CD14-positive monocyte (primary cell): Measurements from ENCODE around the gene MED13L. TPM values are rescaled to one million over a fixed set of nuclear protein-coding genes. Genes with fewer than 3 reads are reported as not detected.

Experiments
- DNase-seq, 3 donors: peaks; one replicate each; pipeline ENCODE4 v3.0.0-alpha.2; 2011 to 2022
- H2AFZ ChIP-seq: 2 replicates; pipeline ENCODE4 v1.6.0; 2012; ENCODE audit warnings: mild to moderate bottlenecking, low read depth, low read length, inconsistent platforms; ENCODE audit not compliant: insufficient read depth, poor library complexity, severe bottlenecking
- H3K27ac ChIP-seq, 2 donors: 1 replicate in 1 of 2; 2 replicates in 1 of 2; pipeline ENCODE4 v1.5.1; 2012 to 2013; ENCODE audit warnings: low read length in 2 of 2, control low read depth in 1 of 2, inconsistent platforms in 1 of 2, low read depth in 1 of 2, mild to moderate bottlenecking in 1 of 2
- H3K27me3 ChIP-seq, 2 donors: one replicate each; pipeline versions ENCODE4 v1.6.0 to v1.6.1; 2011 to 2013; ENCODE audit warnings: low read length in 2 of 2; ENCODE audit not compliant: control insufficient read depth in 2 of 2, insufficient read depth in 2 of 2
- H3K36me3 ChIP-seq, 2 donors: replicated peaks in 1 of 2; 1 replicate in 1 of 2; 2 replicates in 1 of 2; pipeline versions ENCODE4 v1.5.1 to v1.6.1; 2012 to 2013; ENCODE audit warnings: low read length in 2 of 2, control low read depth in 1 of 2, inconsistent platforms in 1 of 2, mild to moderate bottlenecking in 1 of 2; ENCODE audit not compliant: insufficient read depth in 2 of 2, control insufficient read depth in 1 of 2
- H3K4me1 ChIP-seq, 2 donors: 1 replicate in 1 of 2; 2 replicates in 1 of 2; pipeline versions ENCODE4 v1.5.1 to v1.6.1; 2012 to 2013; ENCODE audit warnings: low read length in 2 of 2, control low read depth in 1 of 2, inconsistent platforms in 1 of 2, mild to moderate bottlenecking in 1 of 2, moderate library complexity in 1 of 2; ENCODE audit not compliant: insufficient read depth in 2 of 2, control insufficient read depth in 1 of 2
- H3K4me2 ChIP-seq: replicated peaks from 2 replicates; pipeline ENCODE3; 2012; ENCODE audit warnings: low read length, moderate library complexity, mild to moderate bottlenecking; ENCODE audit not compliant: poor library complexity, severe bottlenecking; ENCODE audit errors: extremely low read depth
- H3K4me3 ChIP-seq, 3 experiments: fragments of 200-600 bp in 1 of 3; sonication (generic) in 1 of 3; replicated peaks in 1 of 3; 1 replicate in 2 of 3; 2 replicates in 1 of 3; pipeline ENCODE4 v1.5.1; 2011 to 2013; ENCODE audit warnings: low read length in 3 of 3, mild to moderate bottlenecking in 3 of 3, control low read depth in 2 of 3, low read depth in 2 of 3, inconsistent platforms in 1 of 3, moderate library complexity in 1 of 3
- H3K79me2 ChIP-seq: 2 replicates; pipeline ENCODE4 v1.6.0; 2012; ENCODE audit warnings: mild to moderate bottlenecking, control low read depth, inconsistent platforms, low read length, moderate library complexity; ENCODE audit not compliant: insufficient read depth
- H3K9ac ChIP-seq: 2 replicates; pipeline ENCODE4 v1.6.0; 2017; ENCODE audit warnings: low read length, mild to moderate bottlenecking; ENCODE audit not compliant: insufficient read depth, poor library complexity, severe bottlenecking
- H3K9me3 ChIP-seq, 2 donors: replicated peaks in 1 of 2; 1 replicate in 1 of 2; 2 replicates in 1 of 2; pipeline versions ENCODE4 v1.5.1 to v1.6.1; 2012 to 2013; ENCODE audit warnings: low read length in 2 of 2, control low read depth in 1 of 2; ENCODE audit not compliant: control insufficient read depth in 1 of 2, insufficient read depth in 1 of 2
- H4K20me1 ChIP-seq: 2 replicates; pipeline ENCODE4 v1.6.0; 2012; ENCODE audit warnings: mild to moderate bottlenecking, low read length, control low read depth, moderate library complexity; ENCODE audit not compliant: insufficient read depth
- H3K27ac Mint-ChIP-seq, 7 donors: one replicate each; pipeline ENCODE4 v1.8.0; 2020; ENCODE audit warnings: mild to moderate bottlenecking in 7 of 7, mixed read lengths in 7 of 7, moderate library complexity in 6 of 7, inconsistent platforms in 2 of 7
- H3K27me3 Mint-ChIP-seq, 3 donors: one replicate each; pipeline ENCODE4 v1.8.0; 2021 to 2022; ENCODE audit warnings: low read depth in 3 of 3, mild to moderate bottlenecking in 3 of 3, mixed read lengths in 3 of 3, moderate library complexity in 3 of 3, inconsistent platforms in 1 of 3
- H3K36me3 Mint-ChIP-seq, 2 donors: one replicate each; pipeline ENCODE4 v1.8.0; 2020; ENCODE audit warnings: mixed read lengths in 2 of 2, inconsistent platforms in 1 of 2, mild to moderate bottlenecking in 1 of 2
- H3K4me1 Mint-ChIP-seq: one replicate; pipeline ENCODE4 v1.8.0; 2020; ENCODE audit warnings: mild to moderate bottlenecking, mixed read lengths
- H3K4me3 Mint-ChIP-seq, 2 donors: one replicate each; pipeline ENCODE4 v1.8.0; 2020; ENCODE audit warnings: mild to moderate bottlenecking in 2 of 2, mixed read lengths in 2 of 2, moderate library complexity in 1 of 2
- H3K9me3 Mint-ChIP-seq, 7 donors: one replicate each; pipeline ENCODE4 v1.8.0; 2020 to 2022; ENCODE audit warnings: mixed read lengths in 7 of 7, mild to moderate bottlenecking in 6 of 7, moderate library complexity in 6 of 7, inconsistent platforms in 2 of 7
- CTCF ChIP-seq: fragments of 200-600 bp; IDR thresholded peaks from one replicate; pipeline ENCODE4 v1.8.0; 2022; ENCODE audit warnings: antibody characterized with exemption, mild to moderate bottlenecking
- WGBS: methylation state at CpG from one replicate; pipeline ENCODE4 v1.1.5; 2013; ENCODE audit warnings: missing lambda C conversion rate; ENCODE audit not compliant: insufficient coverage; 5-methylcytosine and 5-hydroxymethylcytosine counted together
- intact Hi-C, 2 donors: fragments of 100-400 bp; cut with micrococcal nuclease; formaldehyde crosslinking; loops; one replicate each; pipeline versions ENCODE4 v1.15.0 to v1.15.1; 2023
- polyA plus RNA-seq, 3 donors: library from polyadenylated mRNA; depleted of rRNA in 1 of 3; unstranded in 2 of 3; stranded (reverse) in 1 of 3; fragments of 300-500 nt in 2 of 3; fragments of >200 nt in 1 of 3; fragmentation: Illumina TruSeq in 2 of 3; gene quantifications; 1 replicate in 2 of 3; 2 replicates in 1 of 3; pipeline ENCODE4 v1.2.3, GENCODE V29; 2012 to 2021

MED13L gene
- polyA plus RNA-seq, 3 donors = 4.4 to 42.0 (median 7.5) TPM

GRCh38 chr12:116122628-116123027 is 154.9 kb downstream of the MED13L start:
- H3K9ac ChIP-seq = no peak overlapping the region
- peaks cover 99% of the 10 kb centered on the region for H4K20me1 ChIP-seq
- peaks cover 100% of the 10 kb centered on the region for H3K79me2 ChIP-seq
- no peaks in the 10 kb centered on the region for H3K36me3 ChIP-seq
- no peaks in the 10 kb centered on the region for H3K9me3 Mint-ChIP-seq
- H2AFZ ChIP-seq = no peak overlapping the region
- peaks cover 29 to 48% of the 10 kb centered on the region in 2 donors for H3K4me1 ChIP-seq
- H3K27me3 ChIP-seq = no peaks in the 10 kb centered on the region
- peak overlapping the region; percentile 80 to 92 (median 82) for H3K27ac Mint-ChIP-seq
- H3K4me2 ChIP-seq = peak overlapping the region; percentile 61
- H3K4me3 ChIP-seq = peak overlapping the region in 1 of 3 experiments; percentile 47
- intact Hi-C loops = no loop called here
- WGBS = 93% methylated on average over 2 of the region's 3 CpGs
- no peaks in the 10 kb centered on the region for H3K36me3 Mint-ChIP-seq
- H3K4me1 Mint-ChIP-seq = peaks cover 59% of the 10 kb centered on the region
- peak overlapping the region in 1 of 2 donors; percentile 71 for H3K27ac ChIP-seq
- TF ChIP-seq CTCF = no peak
- H3K27me3 Mint-ChIP-seq = no peaks in the 10 kb centered on the region
- no peak for DNase-seq
- H3K9me3 ChIP-seq = no peaks in the 10 kb centered on the region
- no peak overlapping the region for H3K4me3 Mint-ChIP-seq

GRCh38 chr12:116121453-116121871 is 156.0 kb downstream of the MED13L start:
- Mint-ChIP-seq H3K36me3 (no peaks in the 10 kb centered on the region), H3K9me3 (no peaks in the 10 kb centered on the region), H3K4me3 (no peak overlapping the region), H3K4me1 (peaks cover 53% of the 10 kb centered on the region), H3K27me3 (no peaks in the 10 kb centered on the region), H3K27ac (peak overlapping the region in 6 of 7 donors; percentile 9 to 73 (median 50))
- peak overlapping the region; percentile 10 for H3K4me2 ChIP-seq
- peaks cover 100% of the 10 kb centered on the region for H3K79me2 ChIP-seq
- H3K9me3 ChIP-seq = no peaks in the 10 kb centered on the region
- peaks cover 26 to 45% of the 10 kb centered on the region in 2 donors for H3K4me1 ChIP-seq
- no CpG with 5 or more reads among the region's 2 CpGs for WGBS
- no peak overlapping the region for H3K9ac ChIP-seq
- no peak for TF ChIP-seq CTCF
- no peaks in the 10 kb centered on the region for H3K27me3 ChIP-seq
- intact Hi-C loops = no loop called here
- H2AFZ ChIP-seq = no peak overlapping the region
- H3K27ac ChIP-seq = peak overlapping the region in 1 of 2 donors; percentile 71
- no peaks in the 10 kb centered on the region for H3K36me3 ChIP-seq
- DNase-seq = no peak
- no peak overlapping the region for H3K4me3 ChIP-seq
- H4K20me1 ChIP-seq = peaks cover 99% of the 10 kb centered on the region
